ENCODE measurements around the gene GRM8.

The GRM8 gene

GRCh38 chr7:127233630-127234029 lies 19.1 kb downstream of the GRM8 start:
- Histone ChIP-seq H3K9ac (ENCODE audit: low read depth, low read length, poor library complexity, severe bottlenecking) (no peak overlapping the region), H3K4me1 (ENCODE audit: insufficient read depth, low read length, poor library complexity, severe bottlenecking) (no peaks in the 10 kb centered on the region), H3K9me2 (replicated peaks; ENCODE audit: low read depth, low read length) (no peaks in the 10 kb centered on the region), H2AFZ (ENCODE audit: low read length) (no peak overlapping the region), H3K4me3 (ENCODE audit: low read length, poor library complexity, severe bottlenecking) (no peak overlapping the region), H4K20me1 (ENCODE audit: insufficient read depth, low read length, poor library complexity, severe bottlenecking) (no peaks in the 10 kb centered on the region), H3K27me3 (ENCODE audit: insufficient read depth, low read length, poor library complexity, severe bottlenecking) (no peaks in the 10 kb centered on the region), H3K79me2 (ENCODE audit: insufficient read depth, low read length) (no peaks in the 10 kb centered on the region), H3F3A (ENCODE audit: low read depth) (no peaks in the 10 kb centered on the region), H3K4me2 (ENCODE audit: low read depth, low read length, poor library complexity, severe bottlenecking) (no peak overlapping the region), H3K36me3 (ENCODE audit: insufficient read depth, low read length) (no peaks in the 10 kb centered on the region), H3K9me3 (ENCODE audit: insufficient read depth, low read depth, low read length) (no peaks in the 10 kb centered on the region)
- TF ChIP-seq EZH2phosphoT487 (IDR thresholded peaks at IDR 0.05; ENCODE audit: borderline replicate concordance) = no peak
- no peak for TF ChIP-seq CTCF (conservative IDR thresholded peaks at IDR 0.05; ENCODE audit: low read length)

GRCh38 chr7:127231415-127231814 lies 21.3 kb downstream of the GRM8 start:
- Histone ChIP-seq H3K9me2 (replicated peaks; ENCODE audit: low read depth, low read length) (no peaks in the 10 kb centered on the region), H3K4me2 (ENCODE audit: low read depth, low read length, poor library complexity, severe bottlenecking) (no peak overlapping the region), H3F3A (ENCODE audit: low read depth) (no peaks in the 10 kb centered on the region), H3K4me1 (ENCODE audit: insufficient read depth, low read length, poor library complexity, severe bottlenecking) (no peaks in the 10 kb centered on the region), H3K4me3 (ENCODE audit: low read length, poor library complexity, severe bottlenecking) (no peak overlapping the region), H3K9me3 (ENCODE audit: insufficient read depth, low read depth, low read length) (no peaks in the 10 kb centered on the region), H2AFZ (ENCODE audit: low read length) (no peak overlapping the region), H3K79me2 (ENCODE audit: insufficient read depth, low read length) (no peaks in the 10 kb centered on the region), H3K27me3 (ENCODE audit: insufficient read depth, low read length, poor library complexity, severe bottlenecking) (no peaks in the 10 kb centered on the region), H4K20me1 (ENCODE audit: insufficient read depth, low read length, poor library complexity, severe bottlenecking) (no peaks in the 10 kb centered on the region), H3K9ac (ENCODE audit: low read depth, low read length, poor library complexity, severe bottlenecking) (no peak overlapping the region), H3K36me3 (ENCODE audit: insufficient read depth, low read length) (no peaks in the 10 kb centered on the region)
- TF ChIP-seq CTCF (conservative IDR thresholded peaks at IDR 0.05; ENCODE audit: low read length) (no peak), EZH2phosphoT487 (IDR thresholded peaks at IDR 0.05; ENCODE audit: borderline replicate concordance) (no peak)

GRCh38 chr7:127230192-127230925 lies 22.4 kb downstream of the GRM8 start:
- H2AFZ ChIP-seq (ENCODE audit: low read length) = no peak overlapping the region
- H3K79me2 ChIP-seq (ENCODE audit: insufficient read depth, low read length) = no peaks in the 10 kb centered on the region
- no peaks in the 10 kb centered on the region for H3K9me3 ChIP-seq (ENCODE audit: insufficient read depth, low read depth, low read length)
- H3K4me3 ChIP-seq (ENCODE audit: low read length, poor library complexity, severe bottlenecking) = no peak overlapping the region
- TF ChIP-seq EZH2phosphoT487 (IDR thresholded peaks at IDR 0.05; ENCODE audit: borderline replicate concordance) (no peak), CTCF (conservative IDR thresholded peaks at IDR 0.05; ENCODE audit: low read length) (no peak)
- H3K27me3 ChIP-seq (ENCODE audit: insufficient read depth, low read length, poor library complexity, severe bottlenecking) = no peaks in the 10 kb centered on the region
- H3K36me3 ChIP-seq (ENCODE audit: insufficient read depth, low read length) = no peaks in the 10 kb centered on the region
- H3K4me1 ChIP-seq (ENCODE audit: insufficient read depth, low read length, poor library complexity, severe bottlenecking) = no peaks in the 10 kb centered on the region
- H3F3A ChIP-seq (ENCODE audit: low read depth) = no peaks in the 10 kb centered on the region
- H3K4me2 ChIP-seq (ENCODE audit: low read depth, low read length, poor library complexity, severe bottlenecking) = no peak overlapping the region
- no peaks in the 10 kb centered on the region for H3K9me2 ChIP-seq (replicated peaks; ENCODE audit: low read depth, low read length)
- H4K20me1 ChIP-seq (ENCODE audit: insufficient read depth, low read length, poor library complexity, severe bottlenecking) = no peaks in the 10 kb centered on the region
- no peak overlapping the region for H3K9ac ChIP-seq (ENCODE audit: low read depth, low read length, poor library complexity, severe bottlenecking)
